Measurements from ENCODE around the gene SIPA1L3. TPM values are rescaled to one million over a fixed set of nuclear protein-coding genes. Genes with fewer than 3 reads are reported as not detected.

Gene SIPA1L3
- total and polyA plus RNA-seq, 9 of the 15 experiments (the other 6 are each of a cell fraction or from before 2014, with no cell fraction given), result 0.01 to 6.1 (median 2.5) TPM

- TF ChIP-seq KDM4B (IDR thresholded peaks at IDR 0.05; ENCODE audit: borderline replicate concordance in 2 of 2, low read depth in 1 of 2) (no peak; a peak in 1 of 4 replicates), CC2D1A (IDR thresholded peaks at IDR 0.05) (no peak), ZNF3 (CRISPR knock-in tag; IDR thresholded peaks at IDR 0.05) (no peak), NR1H2 (CRISPR knock-in tag; IDR thresholded peaks at IDR 0.05) (no peak; the same call in 1 of the 2 replicates), ZNF134 (CRISPR knock-in tag; conservative IDR thresholded peaks at IDR 0.05) (no peak), ZNF766 (CRISPR knock-in tag; conservative IDR thresholded peaks at IDR 0.05) (no peak), GABPA (tag; conservative IDR thresholded peaks at IDR 0.05; ENCODE audit: low read depth) (no peak), SP2 (IDR thresholded peaks at IDR 0.05; ENCODE audit: extremely low read depth, low read depth, low read length, poor library complexity, severe bottlenecking) (no peak), HDAC1 (IDR thresholded peaks at IDR 0.05) (0 out of 4 replicates have a peak, but pooled peaks of 1 of the 2 experiments have one; percentile 44)
- TF ChIP-seq, protein P1, sequence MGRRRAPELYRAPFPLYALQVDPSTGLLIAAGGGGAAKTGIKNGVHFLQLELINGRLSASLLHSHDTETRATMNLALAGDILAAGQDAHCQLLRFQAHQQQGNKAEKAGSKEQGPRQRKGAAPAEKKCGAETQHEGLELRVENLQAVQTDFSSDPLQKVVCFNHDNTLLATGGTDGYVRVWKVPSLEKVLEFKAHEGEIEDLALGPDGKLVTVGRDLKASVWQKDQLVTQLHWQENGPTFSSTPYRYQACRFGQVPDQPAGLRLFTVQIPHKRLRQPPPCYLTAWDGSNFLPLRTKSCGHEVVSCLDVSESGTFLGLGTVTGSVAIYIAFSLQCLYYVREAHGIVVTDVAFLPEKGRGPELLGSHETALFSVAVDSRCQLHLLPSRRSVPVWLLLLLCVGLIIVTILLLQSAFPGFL (CRISPR knock-in tag; IDR thresholded peaks at IDR 0.05), result no peak
Measured at GRCh38 chr19:38255383-38256014, 348.5 kb downstream of the SIPA1L3 start (continued).

Small RNA genes within 50 kb of the gene (small RNA-seq; reads per million reads assigned to genes)
- not detected for gene RN7SL663P

Other genes starting within 250 kb of the SIPA1L3 start
- 2.4 and 2.7 TPM in 2 replicates for gene ZNF607, start 187.4 kb upstream of the SIPA1L3 start, total RNA-seq (2014; rRNA removed)
- 3.6 and 3.9 TPM in 2 replicates for gene ZNF607, start 187.4 kb upstream of the SIPA1L3 start, total RNA-seq (2014; rRNA removed; fragmentation: Illumina TruSeq; extraction: Trizol)
- 3.7 and 3.8 TPM in 2 replicates for gene ZNF607, start 187.4 kb upstream of the SIPA1L3 start, total RNA-seq (2015; rRNA removed; fragmentation: Illumina TruSeq; extraction: Trizol)
- 5.1 and 5.7 TPM in 2 replicates for gene ZNF607, start 187.4 kb upstream of the SIPA1L3 start, total RNA-seq (2021)
- 0.91 and 4.3 TPM in 2 replicates for gene ZNF607, start 187.4 kb upstream of the SIPA1L3 start, polyA plus RNA-seq (2011; rRNA removed)
- 3.0 and 3.2 TPM in 2 replicates for gene ZNF607, start 187.4 kb upstream of the SIPA1L3 start, polyA plus RNA-seq (2014; fragmentation: Illumina TruSeq; extraction: Trizol)
- under 1 TPM; 0.65 to 0.96 TPM for gene ZNF607, start 187.4 kb upstream of the SIPA1L3 start, polyA plus RNA-seq (2014; fragmentation: Nextera tagmentation; extraction: Ambion mirVana)
- gene ZNF607, start 187.4 kb upstream of the SIPA1L3 start, polyA plus RNA-seq (2014; rRNA removed), result 3.1 and 4.3 TPM in 2 replicates
- 1.5 and 2.0 TPM in 2 replicates for gene ZNF573, start 127.6 kb upstream of the SIPA1L3 start, total RNA-seq (2014; rRNA removed)
- gene ZNF573, start 127.6 kb upstream of the SIPA1L3 start, total RNA-seq (2014; rRNA removed; fragmentation: Illumina TruSeq; extraction: Trizol), result 7.3 and 7.8 TPM in 2 replicates
- 6.7 and 7.9 TPM in 2 replicates for gene ZNF573, start 127.6 kb upstream of the SIPA1L3 start, total RNA-seq (2015; rRNA removed; fragmentation: Illumina TruSeq; extraction: Trizol)
- 4.7 and 5.0 TPM in 2 replicates for gene ZNF573, start 127.6 kb upstream of the SIPA1L3 start, total RNA-seq (2021)
- 1.5 and 4.3 TPM in 2 replicates for gene ZNF573, start 127.6 kb upstream of the SIPA1L3 start, polyA plus RNA-seq (2011; rRNA removed)
- 1.7 and 2.3 TPM in 2 replicates for gene ZNF573, start 127.6 kb upstream of the SIPA1L3 start, polyA plus RNA-seq (2014; fragmentation: Illumina TruSeq; extraction: Trizol)
- 1 to 10 TPM; 2.4 to 4.6 TPM for gene ZNF573, start 127.6 kb upstream of the SIPA1L3 start, polyA plus RNA-seq (2014; fragmentation: Nextera tagmentation; extraction: Ambion mirVana)
- gene ZNF573, start 127.6 kb upstream of the SIPA1L3 start, polyA plus RNA-seq (2014; rRNA removed), result 2.0 and 2.3 TPM in 2 replicates
- not detected in 2 replicates for gene WDR87, start 614 bp upstream of the SIPA1L3 start, total RNA-seq (2014; rRNA removed)
- not detected in 2 replicates for gene WDR87, start 614 bp upstream of the SIPA1L3 start, total RNA-seq (2014; rRNA removed; fragmentation: Illumina TruSeq; extraction: Trizol)
- not detected in 2 replicates for gene WDR87, start 614 bp upstream of the SIPA1L3 start, total RNA-seq (2015; rRNA removed; fragmentation: Illumina TruSeq; extraction: Trizol)
- not detected in 2 replicates for gene WDR87, start 614 bp upstream of the SIPA1L3 start, total RNA-seq (2021)
- gene WDR87, start 614 bp upstream of the SIPA1L3 start, polyA plus RNA-seq (2011; rRNA removed), result not detected in 2 replicates
- gene WDR87, start 614 bp upstream of the SIPA1L3 start, polyA plus RNA-seq (2014; fragmentation: Illumina TruSeq; extraction: Trizol), result not detected in 2 replicates
- not detected for gene WDR87, start 614 bp upstream of the SIPA1L3 start, polyA plus RNA-seq (2014; fragmentation: Nextera tagmentation; extraction: Ambion mirVana)
- gene WDR87, start 614 bp upstream of the SIPA1L3 start, polyA plus RNA-seq (2014; rRNA removed), result not detected in 2 replicates

All from K562 (cell line).